ENCODE measurements around the gene AXIN1.

Gene AXIN1

DNA sequence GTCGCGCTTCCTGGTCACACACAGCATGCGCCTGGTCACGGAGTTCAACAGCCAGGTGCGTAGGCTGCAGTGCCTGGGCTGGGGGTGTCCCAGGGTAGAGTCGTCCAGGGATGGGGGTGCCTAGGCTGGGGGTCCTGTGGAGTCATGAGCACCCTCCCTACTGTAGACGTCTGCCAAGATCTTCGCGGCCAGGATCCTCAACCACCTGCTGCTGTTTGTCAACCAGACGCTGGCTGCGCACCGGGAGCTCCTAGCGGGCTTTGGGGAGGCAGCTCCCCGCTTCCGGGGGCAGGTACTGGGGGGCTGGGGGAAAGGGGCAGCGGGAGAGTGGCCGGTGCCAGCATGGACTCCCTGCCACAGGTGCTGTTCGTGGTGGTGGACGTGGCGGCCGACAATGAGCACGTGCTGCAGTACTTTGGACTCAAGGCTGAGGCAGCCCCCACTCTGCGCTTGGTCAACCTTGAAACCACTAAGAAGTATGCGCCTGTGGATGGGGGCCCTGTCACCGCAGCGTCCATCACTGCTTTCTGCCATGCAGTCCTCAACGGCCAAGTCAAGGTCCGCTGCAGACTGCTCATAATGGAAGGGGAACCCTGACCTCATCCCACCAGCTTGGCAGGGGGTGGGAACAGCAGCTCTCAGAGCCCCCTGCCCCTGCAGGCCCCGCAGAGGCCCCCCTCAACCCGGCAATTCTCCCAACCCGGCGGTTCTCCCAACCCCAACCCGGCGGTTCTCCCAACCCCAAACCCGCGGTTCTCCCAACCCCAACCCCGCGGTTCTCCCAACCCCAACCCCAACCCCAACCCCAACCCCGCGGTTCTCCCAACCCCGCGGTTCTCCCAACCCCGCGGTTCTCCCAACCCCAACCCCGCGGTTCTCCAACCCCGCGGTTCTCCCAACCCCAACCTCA, 67.1 kb downstream of the AXIN1 start:
- no peak for DNase-seq (ENCODE audit: low spot score)
- no peak for FAIRE-seq

DNA sequence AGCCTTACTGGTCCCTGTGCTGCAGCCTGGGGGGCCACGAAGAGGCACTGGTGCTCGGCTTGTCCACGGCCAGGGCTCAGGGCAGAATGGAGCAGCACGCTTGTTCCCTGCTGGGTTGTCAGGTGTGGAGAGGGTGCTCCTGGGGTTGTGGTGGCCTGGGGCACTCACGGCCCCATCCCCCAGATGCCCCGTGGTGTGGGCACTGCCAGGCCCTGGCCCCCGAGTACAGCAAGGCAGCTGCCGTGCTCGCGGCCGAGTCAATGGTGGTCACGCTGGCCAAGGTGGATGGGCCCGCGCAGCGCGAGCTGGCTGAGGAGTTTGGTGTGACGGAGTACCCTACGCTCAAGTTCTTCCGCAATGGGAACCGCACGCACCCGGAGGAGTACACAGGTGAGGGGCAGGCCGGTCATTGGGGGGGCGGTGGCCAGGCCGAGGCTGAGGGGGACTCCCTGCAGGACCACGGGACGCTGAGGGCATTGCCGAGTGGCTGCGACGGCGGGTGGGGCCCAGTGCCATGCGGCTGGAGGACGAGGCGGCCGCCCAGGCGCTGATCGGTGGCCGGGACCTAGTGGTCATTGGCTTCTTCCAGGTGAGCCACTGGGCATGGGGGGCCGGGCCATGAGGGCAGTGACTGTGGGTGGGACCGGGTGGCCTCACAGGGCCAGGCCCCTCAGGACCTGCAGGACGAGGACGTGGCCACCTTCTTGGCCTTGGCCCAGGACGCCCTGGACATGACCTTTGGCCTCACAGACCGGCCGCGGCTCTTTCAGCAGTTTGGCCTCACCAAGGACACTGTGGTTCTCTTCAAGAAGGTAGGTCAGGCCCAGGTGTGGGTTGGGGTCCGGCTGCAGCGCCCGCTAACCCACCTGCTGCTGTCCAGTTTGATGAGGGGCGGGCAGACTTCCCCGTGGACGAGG, 68.1 kb downstream of the AXIN1 start:
- FAIRE-seq = no peak
- no peak for DNase-seq (ENCODE audit: low spot score)

DNA sequence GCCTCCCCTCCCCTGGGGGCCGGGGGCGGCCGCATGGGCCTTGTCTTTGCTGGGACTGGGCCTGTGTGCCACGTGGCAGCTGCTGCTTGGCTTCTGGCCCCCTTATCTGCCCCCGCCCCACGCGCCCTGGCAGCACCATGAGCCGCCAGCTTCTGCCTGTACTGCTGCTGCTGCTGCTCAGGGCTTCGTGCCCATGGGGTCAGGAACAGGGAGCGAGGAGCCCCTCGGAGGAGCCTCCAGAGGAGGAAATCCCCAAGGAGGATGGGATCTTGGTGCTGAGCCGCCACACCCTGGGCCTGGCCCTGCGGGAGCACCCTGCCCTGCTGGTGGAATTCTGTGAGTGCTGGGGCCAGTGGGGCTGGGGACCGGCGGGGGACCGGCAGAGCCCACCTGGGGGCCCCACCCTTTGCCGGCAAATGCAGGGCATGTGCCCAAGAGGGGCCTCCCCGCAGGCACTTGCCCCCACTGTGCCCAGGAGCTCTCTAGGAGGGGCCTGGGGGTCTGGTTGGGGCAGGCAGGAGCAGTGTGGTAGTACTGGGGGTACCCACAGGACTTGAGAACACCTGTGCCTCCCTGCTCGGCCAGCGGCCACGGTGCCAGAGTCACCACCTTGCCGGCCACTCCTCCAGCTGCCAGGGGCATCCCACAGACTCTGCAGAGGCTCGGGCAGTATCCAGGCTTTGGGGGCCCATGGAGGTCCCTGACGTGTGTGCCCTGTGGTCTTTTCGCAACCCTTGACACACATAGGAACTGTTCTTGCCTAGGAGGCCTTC, 69.3 kb downstream of the AXIN1 start, which contains the start of gene PDIA2:
Gene PDIA2 (plus strand): TSS at position 132 of the 773 bp plus-strand sequence. CDS start 6 bp downstream, at position 138.
- FAIRE-seq = no peak
- no peak for DNase-seq (ENCODE audit: low spot score)

DNA sequence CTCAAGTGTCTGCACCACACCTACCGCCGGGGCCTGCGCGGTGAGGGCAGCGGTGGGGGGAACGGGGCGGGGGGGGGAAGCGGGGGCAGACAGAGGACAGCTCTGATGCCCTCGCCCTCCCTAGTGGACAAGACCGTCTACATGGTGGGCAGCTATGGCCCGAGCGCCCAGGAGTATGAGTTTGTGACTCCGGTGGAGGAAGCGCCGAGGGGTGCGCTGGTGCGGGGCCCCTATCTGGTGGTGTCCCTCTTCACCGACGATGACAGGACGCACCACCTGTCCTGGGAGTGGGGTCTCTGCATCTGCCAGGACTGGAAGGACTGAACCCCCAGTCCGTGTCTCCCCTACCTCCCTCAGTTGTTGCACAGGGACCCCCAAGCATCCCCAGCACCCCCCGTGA, 70.0 kb downstream of the AXIN1 start:
- no peak for DNase-seq (ENCODE audit: low spot score)
- no peak for FAIRE-seq

DNA sequence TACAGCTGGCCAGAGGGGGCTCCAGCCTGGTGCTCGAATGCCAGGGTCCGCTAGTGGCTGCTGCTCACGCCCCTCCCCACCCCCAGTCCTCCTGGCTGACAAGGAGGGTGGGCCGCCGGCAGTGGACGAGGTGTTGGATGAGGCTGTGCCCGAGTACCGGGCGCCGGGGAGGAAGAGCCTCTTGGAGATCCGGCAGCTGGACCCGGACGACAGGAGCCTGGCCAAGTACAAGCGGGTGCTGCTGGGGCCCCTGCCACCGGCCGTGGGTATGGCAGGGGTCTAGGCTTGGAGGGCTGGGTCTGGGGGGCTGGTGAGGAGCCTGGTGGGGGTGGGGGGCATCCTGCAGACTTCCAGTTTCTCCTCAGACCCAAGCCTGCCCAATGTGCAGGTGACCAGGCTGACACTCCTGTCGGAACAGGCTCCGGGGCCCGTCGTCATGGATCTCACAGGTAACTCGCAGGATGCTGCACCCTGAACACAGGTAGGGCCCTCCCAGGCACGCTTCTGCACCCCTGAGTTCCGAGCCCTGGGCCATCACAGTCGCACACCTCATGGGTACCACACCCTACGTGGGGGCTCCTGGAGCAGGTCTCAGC, 70.8 kb downstream of the AXIN1 start:
- DNase-seq (ENCODE audit: low spot score) (no peak), FAIRE-seq (no peak)

DNA sequence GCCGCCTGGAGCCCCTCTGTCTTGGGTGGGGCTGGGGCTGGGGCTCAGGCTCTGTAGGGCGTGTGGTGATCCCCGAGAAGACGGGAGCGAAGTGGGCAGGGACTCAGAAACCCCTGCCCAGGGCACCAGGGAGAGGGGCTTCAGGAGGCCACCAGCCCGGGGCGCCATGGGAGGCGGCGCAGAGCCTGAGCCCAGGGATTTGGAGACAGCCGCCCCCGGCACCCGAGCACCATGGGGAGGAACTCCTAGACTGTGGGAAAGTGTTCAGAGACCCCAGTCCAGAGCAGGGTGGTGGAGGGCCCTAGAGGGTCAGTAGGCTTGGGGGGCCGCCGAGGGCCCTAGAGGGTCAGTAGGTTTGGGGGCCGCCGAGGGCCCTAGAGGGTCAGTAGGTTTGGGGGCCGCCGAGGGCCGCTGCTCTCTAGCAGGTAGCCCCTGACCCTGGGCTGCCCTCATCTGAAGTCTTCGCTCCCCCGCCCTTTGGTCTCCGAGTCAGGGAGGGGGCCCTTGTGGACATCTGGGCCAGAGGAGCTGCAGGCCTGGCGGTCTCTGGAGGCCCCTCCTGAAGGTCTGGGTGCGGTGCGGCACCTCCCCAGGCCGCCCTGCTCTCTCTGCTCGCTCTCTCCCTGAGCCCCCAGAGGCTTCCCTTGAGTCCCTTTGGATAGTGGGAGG, 71.4 kb downstream of the AXIN1 start:
- FAIRE-seq = no peak

DNA sequence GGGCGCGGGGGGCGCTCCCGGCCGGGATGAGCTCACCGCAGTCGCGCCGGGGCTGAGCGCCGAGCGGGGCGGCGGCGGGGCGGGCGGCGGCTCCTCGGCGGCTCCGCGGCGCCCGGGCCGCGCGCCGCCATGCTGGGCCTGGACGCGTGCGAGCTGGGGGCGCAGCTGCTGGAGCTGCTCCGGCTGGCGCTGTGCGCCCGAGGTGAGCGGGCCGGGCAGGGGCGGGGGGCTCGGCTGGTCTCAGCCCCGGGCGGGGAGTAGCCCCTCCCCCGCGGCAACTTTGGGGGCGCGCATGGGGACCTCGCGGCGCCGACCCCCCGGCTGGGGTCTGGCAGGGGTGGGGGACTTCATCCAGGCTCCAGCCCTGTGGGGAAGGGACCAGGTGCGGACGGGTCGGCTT, 72.0 kb downstream of the AXIN1 start, which contains the start of gene ARHGDIG:
Gene ARHGDIG (plus strand): TSS at position 40 of the 400 bp plus-strand sequence. CDS start 90 bp downstream, at position 130.
- FAIRE-seq (no peak), DNase-seq (ENCODE audit: low spot score) (no peak)

More for the DNA sequence above, 71.4 kb downstream of the AXIN1 start:
- no peak for DNase-seq (ENCODE audit: low spot score)

DNA sequence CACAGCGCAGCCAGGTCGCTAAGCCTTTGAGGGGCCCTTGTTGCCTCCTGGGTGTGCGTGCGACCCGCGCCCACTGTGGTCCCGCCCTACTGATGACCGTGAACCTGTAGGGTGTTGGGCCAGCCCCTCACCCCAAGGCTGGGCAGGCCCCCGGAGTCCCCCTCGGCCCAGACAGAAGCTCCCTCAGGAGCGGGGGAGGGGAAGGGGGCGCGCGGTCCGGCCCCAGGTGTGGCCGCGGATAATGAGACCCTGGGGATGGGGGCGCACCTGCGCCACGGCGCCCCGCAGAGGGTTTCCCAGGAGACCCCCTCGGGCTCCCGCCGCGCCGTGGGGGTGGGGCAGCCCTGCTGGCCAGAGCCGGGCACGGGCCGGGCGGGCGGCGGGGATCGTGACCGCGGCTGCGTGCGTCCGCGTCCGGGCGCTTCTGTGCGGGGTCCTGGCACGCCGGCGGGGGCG, 72.5 kb downstream of the AXIN1 start:
- FAIRE-seq (no peak), DNase-seq (ENCODE audit: low spot score) (no peak)

DNA sequence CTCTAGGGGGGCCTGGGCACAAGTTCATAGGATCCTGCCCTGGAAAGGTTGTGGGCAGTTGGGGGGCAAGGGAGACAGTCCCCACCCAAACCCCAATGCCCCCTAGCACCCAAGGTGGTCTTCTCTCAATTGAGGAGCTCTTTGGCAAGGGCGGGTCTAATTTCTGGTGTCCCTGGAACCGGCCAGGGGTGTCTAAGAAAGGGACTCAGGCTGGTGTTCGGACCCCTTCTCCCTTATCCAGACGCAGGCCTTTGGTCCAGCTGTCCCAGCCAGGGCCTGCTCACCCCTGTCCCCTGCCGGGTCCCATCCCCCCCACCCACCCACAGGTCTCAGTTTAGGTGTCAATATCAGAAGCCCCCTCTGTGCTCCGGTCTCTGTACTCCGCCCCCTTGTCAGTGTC, 73.0 kb downstream of the AXIN1 start:
- FAIRE-seq = no peak
- no peak for DNase-seq (ENCODE audit: low spot score)

DNA sequence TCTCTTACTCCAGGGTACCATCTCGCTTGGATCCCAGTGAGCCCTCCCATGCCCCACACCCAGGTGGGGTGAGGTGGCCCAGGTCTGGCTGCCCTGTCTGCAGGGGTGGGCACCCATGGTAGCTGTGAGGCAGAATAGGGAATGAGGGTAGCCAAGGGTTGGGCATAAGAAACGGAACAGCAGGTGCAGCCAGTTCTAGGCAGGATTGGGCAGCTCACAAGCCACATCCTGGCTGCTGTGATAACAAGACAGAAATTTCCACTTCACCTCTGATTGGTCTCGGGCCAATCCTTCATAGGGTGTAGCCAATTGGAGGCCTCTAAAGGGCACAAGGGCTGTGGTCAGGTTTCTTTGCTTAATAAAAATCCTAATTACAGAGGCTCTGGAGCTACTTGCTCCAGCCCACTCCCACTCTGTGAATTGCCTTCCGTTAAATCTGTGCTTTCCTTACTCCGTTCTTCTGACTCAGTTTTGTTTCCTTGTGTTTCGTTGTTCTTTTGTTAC, 73.6 kb downstream of the AXIN1 start:
- DNase-seq (ENCODE audit: low spot score) (no peak), FAIRE-seq (no peak)

DNA sequence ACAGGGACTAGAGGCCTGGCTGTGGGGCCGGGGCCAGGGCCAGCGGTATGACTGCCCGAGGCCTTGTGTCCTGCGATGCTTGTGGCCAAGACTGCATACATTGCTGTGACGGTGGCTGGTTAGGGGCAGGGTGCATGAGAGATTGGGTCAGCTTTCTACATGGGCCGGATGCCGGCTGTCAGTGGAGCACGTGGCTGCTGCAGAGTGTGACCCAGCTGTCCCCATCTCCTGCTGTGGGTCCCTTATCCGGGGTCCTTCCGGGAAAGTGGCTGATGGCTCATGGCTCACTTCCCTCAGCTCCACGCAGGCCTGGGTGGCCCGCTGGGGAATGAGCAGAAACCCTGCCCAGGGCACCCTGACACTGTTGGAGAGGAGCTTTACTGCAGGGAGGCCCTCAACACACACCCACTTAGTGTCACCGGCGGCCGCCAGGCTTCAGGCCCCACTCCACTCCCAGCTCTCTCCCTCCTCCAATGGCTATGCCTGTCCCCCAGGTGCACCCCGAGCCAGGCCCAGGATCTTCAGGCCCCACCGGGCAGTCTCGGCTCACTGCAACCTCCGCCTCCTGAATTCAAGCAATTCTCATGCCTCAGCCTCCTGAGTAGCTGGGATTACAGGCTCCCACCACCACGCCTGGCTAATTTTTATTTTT, 76.0 kb downstream of the AXIN1 start:
- FAIRE-seq = no peak
- no peak for DNase-seq (ENCODE audit: low spot score)

DNA sequence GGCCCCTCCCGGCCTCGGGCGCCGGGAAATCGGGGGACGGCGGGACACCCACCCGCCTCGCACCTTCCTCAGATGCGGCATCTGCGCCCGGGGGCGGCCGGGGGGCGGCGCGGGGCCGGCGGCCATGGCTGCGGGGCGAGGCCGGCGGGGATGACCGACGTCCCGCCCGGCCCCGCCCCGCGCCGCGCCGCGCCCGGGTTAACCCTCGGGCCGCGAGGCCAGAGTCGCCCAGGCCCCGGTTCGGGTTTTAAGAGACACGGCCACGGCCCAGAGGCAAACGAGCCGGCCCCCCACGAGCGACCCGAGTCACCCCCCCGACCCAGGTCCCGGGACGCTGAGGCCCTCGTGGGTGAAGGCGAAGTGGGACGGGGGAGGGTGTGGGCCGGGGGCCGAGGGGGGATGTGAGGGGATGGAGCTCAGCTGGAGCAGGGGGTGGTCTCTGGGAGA, 76.7 kb downstream of the AXIN1 start, which contains the start of gene RGS11:
Gene RGS11 (minus strand): TSS at position 159 of the 447 bp plus-strand sequence. CDS start 33 bp downstream, at position 126.
- FAIRE-seq (no peak), DNase-seq (ENCODE audit: low spot score) (no peak)

DNA sequence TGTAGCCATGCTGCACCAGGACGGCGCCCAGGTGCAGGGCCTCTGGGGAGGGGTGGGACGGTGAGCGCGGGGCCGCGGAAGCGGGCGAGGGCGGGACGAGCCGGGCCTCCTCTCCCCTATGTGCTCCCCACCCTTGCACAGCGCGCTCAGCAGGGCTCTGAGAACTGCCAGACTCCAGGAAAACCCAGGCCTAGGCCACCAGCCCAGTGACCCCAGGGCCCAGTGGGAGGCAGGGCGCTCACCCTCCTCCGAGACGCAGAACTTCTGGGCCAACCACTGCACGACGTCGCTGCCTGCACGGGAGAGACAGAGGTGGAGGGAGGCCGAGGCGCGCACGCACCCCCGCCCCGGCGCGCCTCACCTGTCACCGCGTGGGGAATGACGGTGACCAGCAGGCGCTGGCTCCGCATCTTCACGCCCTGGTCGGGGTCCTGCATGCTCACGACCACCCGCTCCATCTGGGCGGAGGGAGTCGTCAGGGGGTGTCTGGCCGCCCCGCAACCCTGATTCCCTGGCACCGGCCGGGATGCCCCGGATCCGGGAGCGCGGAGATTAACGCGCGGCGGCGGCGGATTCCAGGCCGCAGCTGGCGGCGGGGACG, 77.4 kb downstream of the AXIN1 start:
- DNase-seq (ENCODE audit: low spot score) = no peak
- no peak for FAIRE-seq

DNA sequence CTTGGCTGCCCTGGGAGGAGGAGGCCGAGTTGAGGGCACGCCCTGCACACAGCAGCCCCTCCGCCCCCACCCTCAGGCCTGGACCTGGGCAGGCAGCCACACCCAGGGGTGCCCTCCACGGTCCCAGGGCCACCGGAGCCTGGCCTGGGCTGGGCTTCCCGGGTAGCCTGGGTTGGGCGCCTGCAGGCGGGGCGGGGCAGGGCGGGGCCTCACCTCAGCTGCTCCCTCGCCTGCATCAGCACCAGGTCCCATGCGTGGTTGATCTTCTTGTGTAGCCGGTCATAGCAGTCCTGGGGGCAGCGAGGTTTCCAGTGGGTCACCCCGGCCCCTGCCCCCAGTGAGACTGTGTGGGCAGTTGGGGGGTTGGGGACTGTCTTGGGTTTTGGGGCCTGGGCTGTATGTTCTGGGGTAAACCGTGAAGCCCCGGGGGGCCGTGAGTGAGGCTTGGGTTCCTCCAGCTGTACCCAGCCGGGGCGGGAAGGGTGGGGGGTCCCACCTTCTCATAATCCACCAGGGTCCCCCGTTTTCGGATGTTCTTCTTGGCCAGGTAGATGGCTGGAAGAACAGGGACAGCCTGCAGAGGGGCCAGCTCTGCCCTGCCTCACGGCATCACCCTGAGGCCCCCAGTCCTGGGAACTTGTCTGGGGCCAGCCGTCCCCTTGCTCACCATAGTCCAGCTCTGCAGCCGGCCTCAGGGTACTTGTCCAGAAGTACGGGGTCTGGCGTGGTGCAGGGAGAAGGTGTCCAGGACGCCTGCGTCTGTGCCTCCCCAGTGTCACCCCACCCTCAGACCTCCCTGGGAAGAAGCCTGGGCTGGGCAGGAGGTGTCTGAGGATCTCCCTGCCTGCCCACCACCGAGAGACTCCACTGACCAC, 78.7 kb downstream of the AXIN1 start:
- no peak for DNase-seq (ENCODE audit: low spot score)

DNA sequence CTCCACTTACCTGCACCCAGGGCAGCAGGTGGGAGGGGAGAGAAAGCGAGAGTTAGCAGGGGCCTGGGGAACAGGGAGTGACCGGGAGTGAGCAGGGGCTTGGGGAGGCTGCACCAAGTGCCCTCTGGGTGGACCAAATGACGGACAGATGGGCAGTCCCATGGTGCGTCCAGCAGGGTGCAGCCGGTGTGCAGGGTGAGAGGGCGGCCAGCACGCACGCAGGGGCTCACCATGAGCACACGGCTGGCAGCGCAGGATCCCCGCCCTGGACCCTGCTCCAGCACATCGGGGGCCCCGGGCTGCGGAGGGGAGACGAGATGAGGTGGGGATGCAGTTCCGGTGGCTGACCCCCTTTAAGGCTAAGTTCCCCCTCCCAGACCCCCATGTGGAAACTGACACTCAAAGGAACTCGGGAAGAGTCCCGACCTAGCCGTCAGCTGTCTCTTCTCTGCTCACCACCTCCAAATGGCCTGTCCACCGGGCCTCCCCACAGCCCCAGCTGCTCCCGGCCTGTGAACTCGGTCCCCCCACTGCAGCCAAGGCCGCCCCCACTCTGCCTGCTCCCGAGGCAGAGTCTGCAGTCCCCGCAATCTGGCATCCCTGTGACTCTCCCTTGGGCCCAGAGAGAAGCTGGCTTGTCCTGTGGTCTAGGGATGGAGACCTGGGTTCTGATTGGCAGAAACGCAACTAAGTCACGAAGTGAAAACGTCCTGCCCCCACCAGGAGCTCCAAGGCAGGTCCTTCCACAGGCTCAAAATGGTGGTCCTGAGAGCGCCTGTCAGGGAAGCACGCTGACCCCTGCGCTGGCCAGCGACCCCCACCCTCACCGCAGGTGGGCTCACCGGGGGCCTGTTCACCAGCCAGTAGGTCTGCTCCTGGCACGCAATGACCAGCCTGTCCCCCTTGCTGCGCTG, 79.6 kb downstream of the AXIN1 start:
- no peak for FAIRE-seq
- no peak for DNase-seq (ENCODE audit: low spot score)

More for the DNA sequence above, 78.7 kb downstream of the AXIN1 start:
- FAIRE-seq = no peak

DNA sequence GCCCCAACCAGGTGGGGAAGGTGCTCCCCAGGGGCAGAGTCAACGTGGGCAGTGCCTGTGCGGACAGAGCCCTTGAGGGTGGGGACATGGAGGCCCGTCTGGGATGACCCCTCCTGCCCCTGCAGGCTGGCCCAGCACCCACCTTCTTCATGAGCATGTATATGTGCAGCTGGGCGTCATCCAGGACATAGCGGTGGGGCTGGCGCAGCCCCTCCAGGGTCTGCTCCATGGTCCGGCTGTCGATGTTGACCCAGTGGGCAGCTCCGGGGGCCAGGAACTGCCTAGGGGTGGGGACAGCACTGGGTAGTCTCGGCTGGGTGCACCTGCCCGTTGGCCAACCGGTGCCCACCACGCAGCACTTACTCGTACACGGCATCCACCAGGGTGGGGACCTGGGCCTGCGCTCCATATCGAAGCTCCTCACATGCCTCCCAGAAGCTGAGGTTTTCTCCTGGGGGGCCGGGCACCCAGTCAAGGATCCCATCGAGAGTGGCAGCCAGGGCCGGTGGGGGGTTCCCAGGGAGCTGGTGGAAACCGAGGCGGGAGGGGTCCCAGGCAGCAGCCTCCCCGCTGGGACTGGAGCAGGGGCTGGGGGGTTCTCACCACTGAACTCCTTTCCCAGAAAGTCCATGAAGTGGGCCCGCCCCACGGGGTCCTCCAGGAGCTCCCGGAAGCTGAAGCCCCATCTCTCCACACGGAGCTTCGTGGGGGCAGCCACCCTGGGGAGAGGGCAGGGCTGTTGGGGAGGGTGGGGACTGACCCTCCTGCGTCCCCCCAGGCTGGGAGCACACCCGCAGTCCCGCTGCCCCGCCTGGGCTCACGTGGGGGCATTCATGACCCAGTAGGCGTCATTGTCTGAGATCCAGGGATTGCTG, 81.9 kb downstream of the AXIN1 start:
- DNase-seq (ENCODE audit: low spot score) (no peak), FAIRE-seq (no peak)
